Measurements from ENCODE around the gene PVALEF.

The PVALEF gene

DNA sequence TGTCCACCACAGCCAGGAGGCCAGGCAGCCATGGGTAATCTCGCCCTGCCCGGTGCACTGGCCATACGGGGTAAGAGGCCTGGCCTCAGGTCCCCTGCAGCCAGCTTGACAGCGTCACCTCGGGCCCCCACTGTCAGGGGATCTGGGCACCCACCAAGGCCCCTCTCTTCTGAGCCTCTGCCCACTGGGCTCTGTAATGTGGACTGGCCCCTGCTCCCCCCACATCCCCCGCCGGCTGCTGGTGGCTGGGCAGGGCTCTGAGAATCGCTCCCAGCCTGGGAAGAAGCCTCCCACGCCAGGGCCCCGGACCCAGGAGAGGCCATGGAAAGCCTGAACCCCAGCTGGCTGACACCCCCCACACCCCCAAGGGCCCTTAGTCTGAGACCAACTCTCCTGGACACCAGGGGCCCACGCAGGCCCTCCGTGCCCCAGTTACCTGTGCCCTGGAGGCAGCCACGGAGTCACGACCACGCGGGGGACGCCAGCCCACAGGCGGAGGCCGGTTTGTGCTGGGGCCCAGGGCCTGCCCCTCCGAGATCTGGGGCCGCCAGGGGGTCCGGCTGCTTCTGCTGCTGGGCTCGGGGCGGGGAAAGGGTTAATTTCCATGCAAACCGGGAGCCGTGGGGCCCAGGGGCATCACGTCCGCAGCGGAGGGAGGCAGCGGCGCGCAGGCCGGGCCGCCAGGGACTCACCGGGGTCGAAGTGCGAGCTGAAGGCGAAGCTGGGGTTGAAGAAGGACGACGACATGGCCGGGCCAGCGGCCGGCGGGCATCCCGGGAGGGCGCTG is at the start of gene PVALEF:
Gene PVALEF (plus strand): TSS at position 262 of the 787 bp plus-strand sequence. CDS start 15,720 bp downstream, outside the sequence.
- DNase-seq, result no peak

DNA sequence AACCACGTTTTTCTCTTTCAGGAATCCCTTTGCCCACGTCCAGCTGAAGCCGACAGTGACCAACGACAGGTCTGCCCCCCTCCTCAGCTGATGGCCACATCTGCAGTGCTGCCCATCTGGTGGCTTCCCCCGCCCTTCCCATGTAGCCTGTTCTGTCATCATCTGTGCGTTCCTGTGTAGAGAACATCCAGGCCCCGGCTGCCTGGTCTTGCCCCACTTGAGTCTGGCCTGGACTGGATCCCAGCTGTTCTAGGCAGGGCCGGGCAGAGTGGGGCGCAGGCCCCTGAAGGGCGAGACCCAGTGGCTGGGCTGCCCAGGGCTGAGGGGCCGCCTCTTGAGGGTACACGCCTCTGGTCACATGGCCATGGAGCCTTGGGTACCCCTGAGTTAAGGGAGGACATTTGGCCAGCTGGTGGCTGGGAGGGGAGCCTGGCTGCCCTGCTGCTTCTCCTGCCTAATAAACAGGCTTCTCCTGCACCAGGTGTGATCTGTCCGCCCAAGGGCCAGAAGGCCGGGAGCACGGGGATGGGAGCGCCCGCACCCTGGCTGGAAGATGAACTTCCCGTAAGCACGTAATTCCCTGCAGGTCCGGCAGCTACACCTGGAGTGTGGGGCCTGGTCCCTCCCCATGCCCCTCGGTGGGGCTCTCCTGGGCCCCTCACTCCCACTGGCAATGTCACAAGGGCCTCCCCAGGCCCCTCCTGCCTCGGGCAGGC is 49.4 kb upstream of the PVALEF start:
- DNase-seq, result no peak

DNA sequence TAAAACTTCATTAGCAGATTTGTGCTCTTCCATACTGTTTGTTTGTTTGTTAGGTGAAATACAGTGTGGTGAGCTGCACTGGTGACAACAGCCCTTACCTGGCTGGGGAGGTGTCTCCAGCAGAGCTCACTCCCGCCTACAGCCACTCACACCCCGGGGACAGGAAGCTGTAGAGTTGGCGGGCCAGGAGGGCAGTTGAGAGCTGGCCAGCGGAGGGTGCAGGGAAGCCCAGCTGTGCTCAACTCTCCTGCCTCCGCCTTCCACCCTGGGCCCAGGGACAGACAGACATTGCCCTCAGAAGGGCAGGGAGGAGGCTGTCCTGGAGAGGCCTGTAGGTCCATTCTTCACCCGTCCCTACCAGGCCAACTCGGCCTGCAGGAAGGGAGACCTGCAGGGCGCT is 48.6 kb upstream of the PVALEF start:
- DNase-seq, result no peak

GRCh38 chr17:81117672-81118198 is 47.6 kb upstream of the PVALEF start:
- DNase-seq, result no peak

DNA sequence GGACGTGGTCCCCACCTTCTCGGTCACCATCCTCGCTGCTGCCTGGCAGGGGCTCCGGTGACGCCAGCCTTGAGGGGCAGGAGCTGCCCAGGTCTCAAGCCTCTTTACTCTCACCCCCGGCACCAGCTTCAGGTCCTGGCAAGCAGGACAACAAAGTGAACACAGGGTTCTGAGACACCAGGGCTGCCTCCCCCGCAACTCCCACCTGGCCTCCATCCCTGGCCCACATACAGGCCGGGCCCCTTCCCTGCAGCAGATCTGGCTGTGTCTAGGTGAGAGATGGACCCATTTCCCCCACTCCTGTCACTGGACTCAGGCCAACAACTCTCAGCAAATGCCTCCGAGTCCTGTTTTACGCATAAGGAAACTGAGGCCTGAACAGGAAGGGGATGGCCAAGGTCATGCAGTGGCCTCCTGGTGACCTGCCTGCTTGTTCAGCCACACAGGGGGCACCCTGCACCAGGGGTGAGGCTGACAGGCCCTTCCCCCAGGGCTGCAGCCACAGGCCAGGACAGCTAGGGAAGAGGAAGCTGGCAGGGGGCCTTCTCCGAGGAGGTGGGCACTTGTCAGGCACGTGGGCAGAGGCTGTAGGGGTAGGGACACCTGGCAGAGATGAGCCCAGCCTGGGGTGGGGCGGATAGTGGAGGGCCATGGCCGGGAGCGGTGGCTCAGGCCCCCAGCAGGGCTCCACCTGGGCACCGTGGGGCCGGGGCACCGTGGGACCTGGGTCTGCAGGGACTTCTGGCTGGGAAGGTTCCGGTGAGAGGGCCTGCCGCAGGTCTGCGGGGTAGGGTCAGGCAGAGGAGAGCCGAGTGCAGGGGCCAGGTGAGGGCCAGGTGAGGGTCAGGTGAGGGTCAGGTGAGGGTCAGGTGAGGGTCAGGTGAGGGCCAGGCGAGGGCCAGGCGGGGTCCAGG is 46.7 kb upstream of the PVALEF start:
- no peak for DNase-seq

DNA sequence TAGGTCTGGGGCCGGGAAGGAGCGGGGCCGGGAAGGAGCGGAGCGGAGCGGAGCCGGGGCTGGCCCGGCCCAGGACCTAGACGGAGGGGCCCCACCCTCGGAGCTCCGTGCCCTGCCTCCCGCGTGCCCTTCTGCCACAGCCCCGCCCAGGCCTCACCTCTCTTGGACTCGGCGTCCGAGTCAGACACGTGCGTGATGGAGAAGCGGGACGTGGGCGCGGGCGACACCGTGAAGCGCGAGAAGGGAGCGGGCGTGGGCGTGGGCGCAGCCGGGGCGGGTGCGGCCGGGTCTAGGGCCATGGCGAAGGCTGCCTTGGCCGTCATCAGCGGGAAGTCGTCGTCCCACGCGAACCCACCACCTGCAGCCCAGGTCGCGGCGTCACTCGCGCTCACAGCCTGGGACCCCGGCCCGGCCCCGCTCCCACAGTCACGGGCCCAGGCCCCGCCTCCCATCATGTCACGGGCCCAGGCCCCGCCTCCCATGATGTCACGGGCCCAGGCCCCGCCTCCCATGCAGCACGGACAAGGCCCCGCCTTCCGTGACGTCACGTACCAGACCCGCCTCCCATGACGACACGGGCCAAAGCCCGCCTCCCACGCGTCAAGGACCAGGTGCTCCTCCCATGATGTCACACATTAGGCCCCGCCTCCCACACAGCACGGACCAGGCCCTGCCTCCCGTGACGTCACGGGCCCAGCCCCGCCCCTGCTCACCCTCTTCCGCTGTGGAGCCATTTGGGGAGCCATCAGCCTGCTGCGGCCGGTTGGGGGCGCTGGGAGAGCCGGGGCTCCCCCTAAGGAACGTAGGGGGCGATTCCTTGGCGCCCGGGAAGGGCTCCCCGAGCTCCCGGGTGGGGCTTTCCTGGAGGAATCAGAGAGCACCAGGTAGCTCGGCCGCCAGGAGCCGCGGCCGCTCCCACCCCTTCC is 45.8 kb upstream of the PVALEF start:
- DNase-seq, result peak; percentile 58 to 88 (median 78)

DNA sequence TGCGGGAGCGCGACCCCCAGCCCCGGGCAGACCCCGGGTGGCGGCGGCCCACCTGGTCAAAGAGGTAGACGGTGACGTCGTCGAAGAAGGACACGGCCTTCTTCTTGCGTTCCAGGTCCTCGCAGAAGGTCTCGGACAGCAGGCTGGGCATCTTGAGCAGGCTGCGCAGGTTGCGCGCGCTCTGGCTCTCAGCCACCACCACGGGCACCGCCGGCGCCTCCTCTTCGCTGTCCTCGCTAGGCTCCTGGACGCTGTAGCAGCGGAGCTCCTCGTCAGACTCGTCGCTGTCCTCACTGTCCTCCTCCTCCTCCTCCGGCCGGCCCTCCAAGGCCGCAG is 45.2 kb upstream of the PVALEF start:
- no peak for DNase-seq

DNA sequence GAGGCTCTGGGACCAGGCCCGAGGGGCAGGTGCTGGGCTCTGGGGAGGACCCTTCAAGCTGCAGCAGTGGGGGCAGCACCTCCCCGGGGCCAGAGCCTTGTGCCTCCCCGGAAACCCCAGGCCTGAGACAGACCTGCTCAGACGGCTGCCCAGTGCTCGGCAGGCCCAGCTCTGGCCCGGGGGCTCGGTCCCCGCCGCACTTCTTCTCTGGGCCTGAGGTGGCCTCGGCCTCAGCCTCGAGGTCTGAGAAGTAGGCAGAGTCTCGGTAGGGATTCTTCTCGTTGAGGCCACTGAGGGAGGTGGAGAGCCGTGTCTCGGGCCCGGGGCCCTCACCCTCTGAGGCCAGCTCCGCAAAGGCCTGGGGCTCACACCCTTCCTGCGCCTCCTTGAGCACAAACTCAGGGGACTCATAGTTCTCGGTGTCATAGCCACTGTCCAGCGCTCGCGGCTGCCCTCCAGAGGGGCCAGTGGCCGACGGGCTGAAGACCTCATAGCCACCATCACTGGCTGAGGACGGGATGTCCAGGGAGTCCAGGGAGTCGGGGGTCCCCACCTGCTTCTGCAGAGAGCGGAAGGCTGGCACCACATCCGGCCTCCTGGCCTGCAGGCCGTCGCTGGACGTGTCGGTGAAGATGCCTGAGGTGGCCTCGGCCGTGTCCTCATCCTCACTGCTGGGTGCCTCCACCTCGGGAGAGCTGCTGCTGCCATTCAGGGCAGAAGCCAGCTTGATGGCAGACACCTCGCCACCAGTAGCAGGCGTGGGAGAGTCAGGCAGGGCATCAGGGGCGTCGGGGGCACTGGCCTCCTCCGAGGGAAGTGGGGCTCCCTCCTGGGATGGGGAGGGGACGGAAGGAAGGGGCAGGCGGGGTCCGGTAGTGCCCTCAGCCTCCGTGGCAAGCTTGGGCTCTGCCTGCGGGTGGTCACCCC is 44.3 kb upstream of the PVALEF start:
- DNase-seq, result no peak

- DNase-seq, result no peak
These were observed 43.2 kb upstream of the PVALEF start for GRCh38 chr17:81121841-81122733.

DNA sequence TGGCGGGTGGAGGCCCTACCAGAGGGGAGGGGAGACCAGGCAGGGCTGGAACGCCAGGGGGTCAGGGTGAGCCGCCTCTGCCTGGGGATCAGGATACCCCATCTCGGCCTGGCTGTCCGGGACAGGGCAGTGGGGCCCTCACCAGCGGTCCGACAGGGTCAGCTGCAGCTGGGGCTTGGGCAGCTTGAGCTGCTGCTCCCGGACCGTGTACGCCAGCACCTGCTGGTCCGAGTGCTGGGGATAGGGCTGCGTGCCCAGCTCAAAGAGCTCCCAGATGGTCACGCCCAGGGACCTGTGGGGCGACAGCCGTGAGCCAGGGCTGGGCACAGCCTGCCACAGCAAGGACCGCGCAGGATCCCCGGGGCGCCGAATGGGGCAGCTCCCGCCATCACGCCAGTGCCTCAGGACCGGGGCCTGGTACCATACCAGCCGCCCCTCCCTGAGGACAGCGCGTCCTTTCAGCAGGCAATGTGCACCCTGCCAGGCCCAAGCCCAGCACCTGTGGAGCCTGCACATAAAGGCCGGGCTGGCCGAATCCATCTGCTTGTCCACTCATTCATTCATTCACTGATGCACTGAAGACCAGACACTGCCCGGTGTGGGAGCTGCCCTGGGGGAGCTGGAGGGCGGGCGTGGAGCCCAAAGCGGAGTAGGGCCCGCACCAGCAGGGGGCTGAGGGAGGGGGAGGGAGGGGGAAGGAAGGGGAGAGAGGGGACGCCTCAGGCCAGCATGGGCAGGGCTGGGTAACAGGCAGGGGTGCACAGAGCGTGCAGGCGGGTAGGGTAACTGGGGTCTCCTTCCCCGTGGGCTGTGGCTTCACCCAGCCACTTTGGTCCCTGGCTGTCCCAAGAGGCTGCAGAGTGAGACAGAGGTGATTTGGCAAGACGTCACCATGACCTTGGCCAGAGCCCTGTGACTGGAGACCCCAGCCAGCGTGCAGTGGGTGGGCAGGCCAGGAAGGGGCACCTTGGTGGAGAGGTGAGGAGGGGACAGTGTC is 42.0 kb upstream of the PVALEF start:
- DNase-seq, result no peak

GRCh38 chr17:81124377-81124776 is 40.9 kb upstream of the PVALEF start:
- DNase-seq, result no peak

- no peak for DNase-seq
These were observed 39.7 kb upstream of the PVALEF start for GRCh38 chr17:81125573-81126081.

DNA sequence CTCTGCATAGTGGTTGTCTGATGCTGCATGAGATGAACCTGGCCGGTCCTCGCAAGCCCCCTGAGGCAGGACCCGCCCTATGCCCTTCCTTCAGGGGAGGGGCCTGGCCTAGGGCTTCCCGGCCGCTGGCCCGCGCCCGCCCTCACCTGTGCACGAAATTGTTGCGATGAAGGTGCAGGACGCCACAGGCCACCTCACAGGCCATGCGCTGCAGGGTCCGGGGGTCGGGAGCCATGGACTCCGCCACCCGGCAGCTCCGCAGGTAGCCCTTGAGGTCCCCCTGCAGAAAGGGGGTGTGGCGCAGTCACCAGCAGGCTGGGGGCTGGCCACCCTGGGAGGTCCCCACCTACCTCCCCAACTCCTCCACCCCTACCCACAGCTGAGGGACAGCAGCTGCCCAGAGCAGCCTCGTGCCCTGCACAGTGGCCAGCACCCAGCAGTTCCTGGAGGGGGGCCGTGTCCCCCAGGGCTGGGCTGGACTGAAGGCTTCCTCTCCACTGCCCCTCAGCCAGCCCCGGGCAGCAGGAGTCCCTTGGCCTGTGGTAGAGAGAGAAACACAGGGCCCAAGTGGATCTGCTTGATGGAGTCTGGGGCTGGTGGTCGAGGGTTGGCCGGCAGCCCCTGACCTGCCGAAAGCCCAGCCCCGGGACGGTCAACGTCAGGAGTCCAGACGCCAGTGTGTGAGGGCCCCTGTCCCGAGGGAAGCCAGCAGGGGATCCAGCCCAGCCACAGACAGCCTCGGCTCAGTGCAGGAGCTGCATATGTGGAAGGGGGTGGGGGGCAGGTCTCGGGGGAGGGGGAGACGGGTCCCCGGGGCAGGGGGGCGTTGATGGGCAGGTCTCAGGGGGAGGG is 38.8 kb upstream of the PVALEF start:
- DNase-seq, result no peak

- no peak for DNase-seq
These were observed 38.2 kb upstream of the PVALEF start for GRCh38 chr17:81127133-81127455.

DNA sequence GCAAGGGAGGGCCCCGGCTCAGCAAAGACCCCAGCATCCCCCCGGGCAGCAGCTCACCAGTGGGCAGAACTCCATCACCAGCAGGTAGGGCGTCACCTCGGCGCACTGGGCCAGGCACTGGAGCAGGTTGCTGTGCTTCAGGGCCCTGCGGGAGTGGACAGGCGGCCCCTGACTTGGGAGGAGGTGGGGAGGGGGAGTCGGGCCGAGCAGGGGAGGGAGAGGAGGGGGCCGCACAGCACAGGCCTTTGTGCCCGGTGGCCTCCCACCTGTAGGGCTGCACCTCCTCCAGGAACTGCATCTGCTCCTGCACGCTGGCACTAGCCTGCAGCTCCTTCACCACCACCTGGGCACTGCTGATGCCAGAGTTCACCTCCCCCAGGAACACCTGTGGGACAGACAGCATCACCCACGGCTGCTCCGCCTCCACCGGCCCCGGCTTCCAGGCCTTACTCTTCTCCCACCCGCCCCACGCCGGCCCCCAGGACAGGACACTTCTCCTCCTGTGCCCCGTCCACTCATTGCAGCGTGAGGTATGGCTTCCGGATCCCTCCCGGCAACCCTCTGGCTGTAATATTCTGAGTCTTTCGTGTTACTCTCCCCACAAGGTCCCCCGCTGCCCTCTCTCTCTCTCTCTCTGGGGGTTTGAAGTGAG is 37.7 kb upstream of the PVALEF start:
- no peak for DNase-seq

GRCh38 chr17:81128338-81128737 is 37.0 kb upstream of the PVALEF start:
- DNase-seq, result no peak

DNA sequence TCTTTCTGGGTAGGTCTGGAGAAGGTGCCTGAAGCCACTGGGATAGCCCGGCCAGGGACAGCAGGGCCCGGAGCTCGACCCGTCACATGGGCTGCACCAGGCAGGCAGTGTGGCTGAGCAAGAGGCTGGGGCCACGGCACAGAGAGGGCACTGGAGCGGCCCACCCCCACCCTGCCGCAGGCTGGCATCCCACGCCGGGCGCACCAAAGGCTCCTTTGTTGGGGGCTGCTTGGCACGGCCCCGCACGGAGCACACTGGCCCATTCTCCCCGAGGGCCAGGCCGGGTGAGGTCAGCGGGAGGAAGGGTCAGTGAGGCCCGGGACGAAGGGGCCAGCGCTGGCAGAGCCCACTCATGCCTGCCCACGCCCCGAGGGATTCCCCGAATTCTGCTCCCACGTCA is 36.5 kb upstream of the PVALEF start:
- no peak for DNase-seq
